ENCODE results near the gene LONP1. TPM values are rescaled to one million over a fixed set of nuclear protein-coding genes. Genes with fewer than 3 reads are reported as not detected.
"Not testable (repeated sequence)": the region's sequence is repeated elsewhere in the genome, so short reads cannot be mapped to it uniquely, and the experiment has no call there.

LONP1 gene
- total RNA-seq, 2 experiments from 2014 or later = 114 to 129 TPM

- Mint-ChIP-seq H3K36me3 (ENCODE audit: low read depth) (peaks cover 44% of the 10 kb centered on the region), H3K4me1 (ENCODE audit: low read depth) (peaks cover 40% of the 10 kb centered on the region), H3K4me3 (peak within 1 kb of the TSS; percentile 97), H3K27me3 (ENCODE audit: low read depth) (no peaks in the 10 kb centered on the region), H3K9me3 (ENCODE audit: insufficient read depth) (no peaks in the 10 kb centered on the region), H3K27ac (peak within 1 kb of the TSS; percentile 95)
- POLR2A ChIA-PET = interaction anchor here (0.6 to 1.7 kb wide), 19 partner anchors 10 to 1655 kb away, joined by 3 to 21 read pairs (median 3); partner anchors contain the start of genes CATSPERD, LONP1, SAFB and SAFB2
- DNase-seq (peak; percentile 99), ATAC-seq (peak; percentile 60)
- CTCF ChIA-PET = interaction anchor here (0.6 to 7.5 kb wide), 21 partner anchors 8 to 881 kb away, joined by 3 to 113 read pairs (median 4); partner anchors contain the start of genes CATSPERD, DUS3L, HSD11B1L and LONP1
These were observed 29.6 kb downstream of the LONP1 start, which contains the start of gene RPL36 for GRCh38 chr19:5690125-5690954. RPL36 (plus strand) TSS chr19:5690295; CDS start chr19:5690508, 213 bp downstream.

GRCh38 chr19:5688262-5688881, 31.6 kb downstream of the LONP1 start:
- H3K9me3 Mint-ChIP-seq (ENCODE audit: insufficient read depth); ATAC-seq; H3K27me3 Mint-ChIP-seq (ENCODE audit: low read depth); DNase-seq: not testable (repeated sequence)
- Mint-ChIP-seq H3K27ac (peak overlapping the region; percentile 50), H3K4me1 (ENCODE audit: low read depth) (peaks cover 40% of the 10 kb centered on the region), H3K36me3 (ENCODE audit: low read depth) (peaks cover 31% of the 10 kb centered on the region), H3K4me3 (peak overlapping the region; percentile 48)
- ChIA-PET POLR2A (interaction anchor here (1.0 to 3.3 kb wide), 2 partner anchors 30 to 31 kb away, joined by 3 to 11 read pairs; partner anchors contain the start of genes CATSPERD and LONP1), CTCF (interaction anchor here (5.0 to 7.5 kb wide), 2 partner anchors 29 to 66 kb away, joined by 63 to 113 read pairs; partner anchors contain the start of genes CATSPERD, LONP1, SAFB and SAFB2)

GRCh38 chr19:5687360-5688198, 32.4 kb downstream of the LONP1 start:
- no peaks in the 10 kb centered on the region for H3K9me3 Mint-ChIP-seq (ENCODE audit: insufficient read depth)
- H3K36me3 Mint-ChIP-seq (ENCODE audit: low read depth) = peaks cover 24% of the 10 kb centered on the region
- peaks cover 33% of the 10 kb centered on the region for H3K4me1 Mint-ChIP-seq (ENCODE audit: low read depth)
- ChIA-PET CTCF (interaction anchor here (1.0 to 7.5 kb wide), 12 partner anchors 17 to 280 kb away, joined by 3 to 113 read pairs (median 4); partner anchors contain the start of genes CATSPERD, LONP1, SAFB and SAFB2), POLR2A (interaction anchor here (0.7 to 3.3 kb wide), 4 partner anchors 31 to 103 kb away, joined by 3 to 19 read pairs (median 7); partner anchors contain the start of genes CATSPERD, LONP1, SAFB and SAFB2)
- no peak overlapping the region for H3K27ac Mint-ChIP-seq
- peak overlapping the region; percentile 79 for H3K4me3 Mint-ChIP-seq
- ATAC-seq (no peak), DNase-seq (no peak)
- peaks cover 3% of the 10 kb centered on the region for H3K27me3 Mint-ChIP-seq (ENCODE audit: low read depth)

GRCh38 chr19:5686647-5687359, 33.1 kb downstream of the LONP1 start:
- H3K36me3 Mint-ChIP-seq (ENCODE audit: low read depth) = peaks cover 16% of the 10 kb centered on the region
- no peaks in the 10 kb centered on the region for H3K9me3 Mint-ChIP-seq (ENCODE audit: insufficient read depth)
- peak overlapping the region; percentile 88 for H3K27ac Mint-ChIP-seq
- H3K4me3 Mint-ChIP-seq = peak overlapping the region; percentile 79
- ATAC-seq (peak; percentile 68), DNase-seq (peak; percentile 99)
- H3K27me3 Mint-ChIP-seq (ENCODE audit: low read depth) = peaks cover 8% of the 10 kb centered on the region
- H3K4me1 Mint-ChIP-seq (ENCODE audit: low read depth) = peaks cover 27% of the 10 kb centered on the region
- ChIA-PET CTCF (interaction anchor here (1.0 to 7.5 kb wide), 12 partner anchors 17 to 281 kb away, joined by 3 to 113 read pairs (median 4); partner anchors contain the start of genes CATSPERD, LONP1, SAFB and SAFB2), POLR2A (interaction anchor here (0.7 to 3.3 kb wide), 4 partner anchors 33 to 1238 kb away, joined by 3 to 19 read pairs (median 8); partner anchors contain the start of genes CATSPERD, LONP1, SAFB and SAFB2)

- peaks cover 33% of the 10 kb centered on the region for H3K4me1 Mint-ChIP-seq (ENCODE audit: low read depth)
- ChIA-PET POLR2A (interaction anchor here (0.7 to 3.3 kb wide), 3 partner anchors 33 to 1237 kb away, joined by 4 to 19 read pairs (median 11); partner anchors contain the start of genes CATSPERD, LONP1, SAFB and SAFB2), CTCF (interaction anchor here (1.2 to 7.5 kb wide), 9 partner anchors 21 to 281 kb away, joined by 3 to 113 read pairs (median 5); partner anchors contain the start of genes CATSPERD, LONP1, SAFB and SAFB2)
- H3K4me3 Mint-ChIP-seq = peak overlapping the region; percentile 79
- no peaks in the 10 kb centered on the region for H3K9me3 Mint-ChIP-seq (ENCODE audit: insufficient read depth)
- peaks cover 13% of the 10 kb centered on the region for H3K36me3 Mint-ChIP-seq (ENCODE audit: low read depth)
- peaks cover 12% of the 10 kb centered on the region for H3K27me3 Mint-ChIP-seq (ENCODE audit: low read depth)
- H3K27ac Mint-ChIP-seq = peak overlapping the region; percentile 88
- DNase-seq (no peak), ATAC-seq (no peak)
These were observed 33.7 kb downstream of the LONP1 start for GRCh38 chr19:5686326-5686646.

- Mint-ChIP-seq H3K27ac (no peak overlapping the region), H3K4me1 (ENCODE audit: low read depth) (peaks cover 40% of the 10 kb centered on the region), H3K27me3 (ENCODE audit: low read depth) (peaks cover 12% of the 10 kb centered on the region), H3K4me3 (no peak overlapping the region), H3K9me3 (ENCODE audit: insufficient read depth) (no peaks in the 10 kb centered on the region), H3K36me3 (ENCODE audit: low read depth) (no peaks in the 10 kb centered on the region)
- DNase-seq (no peak), ATAC-seq (no peak)
- ChIA-PET POLR2A (no interaction called here), CTCF (interaction anchor here (7.5 kb wide), 1 partner anchor 33 kb away, joined by 113 read pairs; the partner anchor contains the start of genes CATSPERD and LONP1)
These were observed 35.1 kb downstream of the LONP1 start for GRCh38 chr19:5684694-5685430.

- ATAC-seq = no peak
- Mint-ChIP-seq H3K27ac (no peak overlapping the region), H3K27me3 (ENCODE audit: low read depth) (peaks cover 12% of the 10 kb centered on the region), H3K36me3 (ENCODE audit: low read depth) (no peaks in the 10 kb centered on the region), H3K9me3 (ENCODE audit: insufficient read depth) (no peaks in the 10 kb centered on the region), H3K4me1 (ENCODE audit: low read depth) (peaks cover 40% of the 10 kb centered on the region), H3K4me3 (no peak overlapping the region)
- POLR2A ChIA-PET = no interaction called here
- CTCF ChIA-PET = no interaction called here
- DNase-seq = no peak
These were observed 36.6 kb downstream of the LONP1 start for GRCh38 chr19:5683177-5683886.

GRCh38 chr19:5682107-5682482, 37.9 kb downstream of the LONP1 start:
- H3K36me3 Mint-ChIP-seq (ENCODE audit: low read depth) = peaks cover 4% of the 10 kb centered on the region
- ChIA-PET POLR2A (interaction anchor here (0.6 to 1.0 kb wide), 2 partner anchors 38 to 59 kb away, joined by 3 read pairs; partner anchors contain the start of genes CATSPERD, LONP1 and SAFB), CTCF (interaction anchor here (1.6 kb wide), 1 partner anchor 8 kb away, joined by 4 read pairs; the partner anchor contains the start of gene RPL36)
- ATAC-seq (no peak), DNase-seq (no peak)
- H3K27me3 Mint-ChIP-seq (ENCODE audit: low read depth) = peaks cover 12% of the 10 kb centered on the region
- H3K9me3 Mint-ChIP-seq (ENCODE audit: insufficient read depth) = no peaks in the 10 kb centered on the region
- H3K4me3 Mint-ChIP-seq = no peak overlapping the region
- peaks cover 35% of the 10 kb centered on the region for H3K4me1 Mint-ChIP-seq (ENCODE audit: low read depth)
- no peak overlapping the region for H3K27ac Mint-ChIP-seq

GRCh38 chr19:5681391-5682106, 38.4 kb downstream of the LONP1 start:
- peaks cover 12% of the 10 kb centered on the region for H3K27me3 Mint-ChIP-seq (ENCODE audit: low read depth)
- H3K36me3 Mint-ChIP-seq (ENCODE audit: low read depth) = peaks cover 4% of the 10 kb centered on the region
- POLR2A ChIA-PET = interaction anchor here (1.0 kb wide), 1 partner anchor 39 kb away, joined by 3 read pairs; the partner anchor contains the start of genes CATSPERD and LONP1
- H3K9me3 Mint-ChIP-seq (ENCODE audit: insufficient read depth) = no peaks in the 10 kb centered on the region
- DNase-seq (peak; percentile 21), ATAC-seq (no peak)
- CTCF ChIA-PET = interaction anchor here (1.6 kb wide), 1 partner anchor 8 kb away, joined by 4 read pairs; the partner anchor contains the start of gene RPL36
- peaks cover 34% of the 10 kb centered on the region for H3K4me1 Mint-ChIP-seq (ENCODE audit: low read depth)
- H3K27ac Mint-ChIP-seq = peak overlapping the region; percentile 27
- H3K4me3 Mint-ChIP-seq = peak overlapping the region; percentile 38
